PC-3 (cell line): ENCODE results near the gene NEAT1.

ENCODE experiments used
- CTCF ChIP-seq: fragments of 300-600 bp; sonication (generic); conservative IDR thresholded peaks from 2 replicates; pipeline ENCODE4 v1.5.1; 2017; ENCODE audit warnings: antibody characterized with exemption, low read depth, mild to moderate bottlenecking, low read length
- EZH2 ChIP-seq: fragments of 300-600 bp; sonication (generic); IDR thresholded peaks from one replicate; pipeline ENCODE4 v1.6.1; 2017; ENCODE audit warnings: antibody characterized with exemption, mild to moderate bottlenecking, low read length; ENCODE audit not compliant: unreplicated experiment
- EZH2phosphoT487 ChIP-seq: fragments of 300-600 bp; sonication (generic); IDR thresholded peaks from 2 replicates; pipeline ENCODE4 v1.6.1; 2018; ENCODE audit warnings: mild to moderate bottlenecking, antibody characterized with exemption, low read length, borderline replicate concordance

- TF ChIP-seq CTCF (no peak), EZH2phosphoT487 (no peak), EZH2 (no peak)
Measured at GRCh38 chr11:65403607-65404121, 18.9 kb upstream of the NEAT1 start.
